ENCODE data around the gene GCDH.
"Not testable (repeated sequence)": the region's sequence is repeated elsewhere in the genome, so short reads cannot be mapped to it uniquely, and the experiment has no call there.

Gene GCDH

GRCh38 chr19:12912571-12912970 is 21.6 kb downstream of the GCDH start:
- DNase-seq = no peak

GRCh38 chr19:12913011-12913561 is 22.1 kb downstream of the GCDH start:
- peak; percentile 90 for DNase-seq

GRCh38 chr19:12913851-12914690 is 23.1 kb downstream of the GCDH start:
- peak; percentile 61 for DNase-seq

DNA sequence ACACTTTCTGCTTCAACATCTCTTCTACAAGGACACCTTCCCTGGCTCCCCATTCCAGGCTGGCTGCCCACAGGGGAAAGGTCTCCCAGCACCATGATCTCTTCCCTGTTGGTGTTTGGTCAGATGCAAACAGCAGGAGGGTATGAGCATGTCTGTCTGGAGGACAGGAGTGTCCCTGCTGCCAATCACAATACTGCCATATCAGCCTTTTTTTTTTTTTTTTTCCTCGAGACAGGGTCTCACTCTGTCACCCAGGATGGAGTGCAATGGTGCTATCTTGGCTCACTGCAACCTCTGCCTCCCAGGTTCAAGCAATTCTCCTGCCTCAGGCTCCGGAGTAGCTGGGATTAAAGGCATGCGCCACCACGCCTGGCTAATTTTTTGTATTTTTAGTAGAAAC is 24.9 kb downstream of the GCDH start:
- DNase-seq = not testable (repeated sequence)

GRCh38 chr19:12918253-12918652 is 27.3 kb downstream of the GCDH start:
- no peak for DNase-seq

DNA sequence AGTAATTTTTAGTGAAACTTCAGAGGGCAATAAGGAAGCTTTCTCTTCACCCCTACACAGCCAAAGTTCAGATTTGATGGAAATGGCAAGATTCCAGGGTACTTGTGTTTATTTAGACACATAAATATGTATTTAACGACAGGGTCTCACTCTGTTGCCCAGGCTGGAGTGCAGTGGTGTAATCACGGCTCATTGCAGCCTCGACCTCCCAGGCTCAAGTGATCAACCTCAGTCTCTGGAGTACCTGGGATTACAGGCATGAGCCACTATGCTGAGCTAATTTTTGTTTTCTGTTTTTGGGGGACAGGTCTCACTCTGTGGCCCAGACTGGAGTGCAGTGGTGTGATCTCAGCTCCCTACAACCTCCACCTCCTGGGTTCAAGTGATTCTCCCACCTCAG is 30.1 kb downstream of the GCDH start:
- DNase-seq = no peak

DNA sequence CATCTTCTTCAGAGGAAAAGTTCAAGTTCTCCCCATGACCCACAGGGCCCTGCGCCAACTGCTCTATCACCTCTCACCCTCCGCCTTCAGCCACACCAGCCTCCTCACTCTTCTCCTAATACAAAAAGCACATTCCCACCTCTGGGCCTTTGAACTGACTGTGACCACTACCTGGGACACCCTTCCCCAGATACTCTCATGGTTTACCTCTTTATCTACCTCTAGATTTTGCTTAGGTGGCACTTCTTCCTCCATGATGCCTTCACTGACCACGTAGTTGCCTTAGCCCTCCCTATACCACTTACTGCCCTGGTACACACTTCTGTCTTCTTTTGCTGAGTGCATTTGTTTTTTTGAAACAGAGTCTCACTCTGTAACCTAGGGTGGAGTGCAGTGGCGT is 32.0 kb downstream of the GCDH start:
- DNase-seq = no peak

DNA sequence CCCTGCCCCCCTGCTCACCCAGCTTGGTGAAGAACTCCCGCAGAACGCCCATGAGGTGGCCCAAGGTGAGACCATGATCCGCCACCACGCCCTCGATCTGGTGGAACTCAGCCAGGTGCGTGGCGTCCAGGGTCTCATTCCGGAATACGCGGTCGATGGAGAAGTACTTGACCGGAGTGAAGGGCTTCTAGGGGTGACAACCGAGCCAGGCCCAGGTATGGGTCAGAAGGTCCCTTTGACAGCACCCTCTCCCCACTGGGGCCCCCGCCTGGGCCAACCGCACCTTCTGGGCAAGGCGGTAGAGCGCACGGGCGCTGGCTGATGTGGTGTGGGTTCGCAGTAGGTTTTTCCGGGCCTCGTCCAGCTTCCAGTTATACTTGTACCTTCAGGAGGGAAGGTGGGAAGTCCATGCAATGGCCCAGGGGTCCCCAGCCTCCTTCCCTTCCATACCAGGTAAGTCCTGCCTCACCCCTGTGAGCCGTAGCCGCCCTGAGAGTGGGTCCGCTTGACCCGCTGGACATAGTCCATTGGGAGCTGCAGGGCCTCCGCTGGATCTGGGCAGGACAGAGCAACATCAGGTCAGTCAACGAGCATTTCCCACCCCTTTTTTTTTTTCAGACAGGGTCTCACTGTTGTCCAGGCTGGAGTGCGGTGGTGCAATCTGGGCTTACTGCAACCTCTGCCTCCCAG is 33.8 kb downstream of the GCDH start:
- DNase-seq = no peak

- no peak for DNase-seq
Observed at GRCh38 chr19:12930002-12930645, 39.2 kb downstream of the GCDH start.

- DNase-seq = no peak
Observed at GRCh38 chr19:12932392-12933286, 41.7 kb downstream of the GCDH start.

DNA sequence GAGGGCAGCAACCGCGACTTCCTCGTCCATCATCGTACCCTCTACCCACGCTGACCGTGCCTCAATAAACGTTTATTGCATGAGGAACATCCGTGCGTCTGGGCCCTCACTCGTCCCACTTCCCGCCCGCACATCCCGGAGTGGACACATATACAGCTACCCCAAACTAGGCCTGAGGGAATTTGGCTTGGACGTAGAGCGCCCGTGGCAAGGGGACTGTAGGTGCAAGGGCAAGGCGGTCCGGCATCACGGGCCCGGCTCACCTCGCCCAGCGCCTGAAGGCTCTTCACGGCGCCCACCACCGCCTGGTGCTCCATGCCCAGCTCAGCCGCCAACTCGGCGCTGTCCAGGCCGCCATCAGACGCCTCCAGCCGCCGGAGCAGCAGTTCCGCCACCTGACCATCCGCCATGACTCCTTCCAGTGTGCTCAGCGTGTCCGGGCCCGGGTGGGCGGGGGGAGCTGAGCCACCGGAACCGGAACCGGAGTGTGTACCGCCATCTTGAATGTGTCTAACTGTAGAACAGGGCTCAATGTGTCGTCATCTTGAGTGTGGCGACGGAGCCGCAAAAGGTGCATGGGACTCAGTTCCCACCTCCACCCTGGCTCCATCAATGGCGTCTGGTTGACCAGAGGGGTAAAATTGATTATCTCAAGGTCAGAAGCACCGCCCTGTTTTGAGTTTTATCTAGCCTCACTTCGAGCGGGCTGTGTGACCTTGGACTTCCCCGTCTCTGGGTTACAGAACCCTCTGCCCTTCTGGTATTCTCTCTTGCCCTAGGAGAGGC is 42.5 kb downstream of the GCDH start, which contains the start of gene FARSA:
TSS of gene FARSA (minus strand) at position 425 of the 786 bp plus-strand sequence. CDS start at position 410, 15 bp downstream.
- DNase-seq = peak; percentile 95

- DNase-seq = no peak
Observed at GRCh38 chr19:12935071-12935470, 44.1 kb downstream of the GCDH start.

GRCh38 chr19:12936582-12936981 is 45.6 kb downstream of the GCDH start:
- DNase-seq = no peak

DNA sequence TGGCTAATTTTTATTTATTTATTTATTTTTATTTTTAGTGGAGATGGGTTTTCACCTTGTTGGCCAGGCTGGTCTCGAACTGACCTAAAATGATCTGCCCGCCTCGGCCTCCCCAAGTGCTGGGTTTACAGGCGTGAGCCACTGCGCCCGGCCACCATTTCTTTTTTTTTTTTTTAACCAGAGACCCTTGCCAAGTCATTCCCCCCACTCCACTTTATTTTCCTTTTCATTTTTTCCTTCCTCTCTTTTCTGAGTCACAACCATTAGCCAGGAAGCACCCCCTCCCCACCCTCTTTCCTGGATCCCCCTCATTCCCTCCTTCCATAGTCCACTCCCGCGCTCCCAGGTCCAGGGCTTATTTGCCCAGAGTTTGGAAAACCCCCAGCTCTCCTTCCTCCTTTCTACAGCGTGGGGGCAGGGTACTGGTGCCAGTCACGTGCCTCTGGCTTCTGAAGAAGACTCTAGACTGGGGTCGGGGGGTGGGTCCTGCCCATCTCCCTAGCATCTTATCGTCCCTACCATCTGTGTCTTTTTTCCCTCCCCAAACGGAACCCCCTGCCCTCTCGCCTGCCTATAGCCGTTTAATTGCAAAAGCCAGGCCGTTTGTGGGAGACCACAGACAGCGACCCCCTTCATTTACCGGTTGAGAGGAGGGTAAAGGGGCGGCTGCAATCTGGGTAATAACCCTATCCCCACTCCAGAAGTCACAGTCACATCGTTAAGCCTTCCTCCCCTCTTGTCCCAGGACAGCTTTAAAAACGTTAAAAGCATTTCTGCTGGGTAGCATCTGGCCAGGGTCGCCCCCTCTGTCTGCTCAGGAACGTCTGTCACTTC is 46.4 kb downstream of the GCDH start:
- DNase-seq = no peak

GRCh38 chr19:12937927-12938778 is 47.2 kb downstream of the GCDH start, which contains the start of gene CALR:
Gene CALR (plus strand): TSS chr19:12938609. CDS start chr19:12938680, 71 bp downstream.
- peak; percentile 100 for DNase-seq

GRCh38 chr19:12938779-12939601 is 48.0 kb downstream of the GCDH start:
- DNase-seq = peak; percentile 55

DNA sequence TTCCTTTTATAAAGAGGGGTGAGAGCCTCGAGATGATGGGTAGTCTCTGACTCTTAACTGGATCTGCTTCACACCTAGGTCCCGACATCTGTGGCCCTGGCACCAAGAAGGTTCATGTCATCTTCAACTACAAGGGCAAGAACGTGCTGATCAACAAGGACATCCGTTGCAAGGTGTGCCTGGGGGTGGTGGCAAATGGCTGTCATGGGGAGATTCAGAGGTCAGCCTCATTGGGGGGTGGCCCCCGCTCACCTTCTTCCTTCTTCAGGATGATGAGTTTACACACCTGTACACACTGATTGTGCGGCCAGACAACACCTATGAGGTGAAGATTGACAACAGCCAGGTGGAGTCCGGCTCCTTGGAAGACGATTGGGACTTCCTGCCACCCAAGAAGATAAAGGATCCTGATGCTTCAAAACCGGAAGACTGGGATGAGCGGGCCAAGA is 49.0 kb downstream of the GCDH start:
- DNase-seq = no peak

- no peak for DNase-seq
Observed at GRCh38 chr19:12940897-12941296, 49.9 kb downstream of the GCDH start.

All from right hindlimb (tissue), 1 donor.